Germinal center (tissue), 1 donor: ENCODE measurements around the gene NUDT5.

Source experiments
- DNase-seq: peaks from one replicate; pipeline ENCODE4 v3.0.0; 2012; ENCODE audit warnings: mixed read lengths, low spot score

The NUDT5 gene

GRCh38 chr10:12162927-12163326, 32.8 kb downstream of the NUDT5 start:
- DNase-seq = no peak

GRCh38 chr10:12160664-12161063, 35.0 kb downstream of the NUDT5 start:
- DNase-seq = no peak

DNA sequence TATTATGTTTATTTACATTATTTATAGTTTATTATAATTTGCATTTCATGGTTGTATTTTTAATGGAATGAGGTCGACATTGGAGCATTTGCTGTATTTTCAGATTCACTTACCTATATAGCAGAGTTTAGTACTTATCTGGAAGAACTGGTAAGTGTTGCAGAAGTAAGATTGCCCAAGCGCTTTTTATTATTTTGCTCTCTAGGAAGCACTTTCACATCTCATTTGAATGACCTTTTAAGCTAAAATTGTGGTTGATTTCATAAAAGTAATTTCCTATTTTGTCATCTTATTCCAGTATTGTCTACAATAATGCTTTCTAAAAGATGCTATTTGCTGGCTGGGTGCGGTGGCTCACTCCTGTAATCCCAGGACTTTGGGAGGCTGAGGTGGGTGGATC, 37.6 kb downstream of the NUDT5 start:
- DNase-seq = no peak

- no peak for DNase-seq
These were observed 39.1 kb downstream of the NUDT5 start for GRCh38 chr10:12156367-12157123.

GRCh38 chr10:12154516-12154915, 41.2 kb downstream of the NUDT5 start:
- no peak for DNase-seq

DNA sequence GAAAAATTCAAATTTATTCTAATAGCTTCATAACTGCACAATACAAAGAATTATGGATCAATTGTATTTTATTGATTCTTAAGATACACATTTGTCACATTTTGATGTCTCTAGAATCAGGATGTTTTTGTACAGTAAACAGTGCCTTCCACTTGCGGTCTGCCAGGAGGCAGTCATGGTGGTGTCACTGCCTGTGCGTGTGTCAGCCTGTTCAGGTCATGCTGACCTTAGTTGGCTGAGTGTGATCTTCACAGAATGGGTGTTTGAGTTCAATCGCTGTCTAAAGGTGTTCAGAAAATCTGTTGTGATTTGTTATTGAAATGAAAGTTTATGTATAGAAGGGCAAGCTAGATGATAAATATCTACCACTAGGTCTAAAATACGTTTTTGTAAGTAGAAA, 45.5 kb downstream of the NUDT5 start:
- no peak for DNase-seq

GRCh38 chr10:12144538-12144937, 51.2 kb downstream of the NUDT5 start:
- no peak for DNase-seq

- DNase-seq = no peak
These were observed 55.7 kb downstream of the NUDT5 start for GRCh38 chr10:12140038-12140437.

DNA sequence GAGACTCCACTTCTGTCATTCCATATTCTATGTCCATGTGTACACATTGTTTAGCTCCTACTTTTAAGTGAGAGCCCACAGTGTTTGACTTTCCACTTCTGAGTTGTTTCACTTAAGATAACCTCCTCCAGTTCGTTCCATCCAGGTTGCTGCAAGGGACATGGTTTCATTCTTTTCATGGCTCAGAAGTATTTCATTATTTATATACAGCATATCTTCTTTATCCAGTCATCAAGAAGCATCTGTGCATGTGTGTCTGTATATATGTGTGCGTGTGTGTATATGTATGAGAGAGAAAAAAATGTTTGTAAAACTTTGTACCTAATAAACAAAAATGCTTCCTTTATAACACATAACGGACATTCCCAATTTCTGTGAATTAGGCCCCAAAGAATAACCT, 60.1 kb downstream of the NUDT5 start:
- no peak for DNase-seq

DNA sequence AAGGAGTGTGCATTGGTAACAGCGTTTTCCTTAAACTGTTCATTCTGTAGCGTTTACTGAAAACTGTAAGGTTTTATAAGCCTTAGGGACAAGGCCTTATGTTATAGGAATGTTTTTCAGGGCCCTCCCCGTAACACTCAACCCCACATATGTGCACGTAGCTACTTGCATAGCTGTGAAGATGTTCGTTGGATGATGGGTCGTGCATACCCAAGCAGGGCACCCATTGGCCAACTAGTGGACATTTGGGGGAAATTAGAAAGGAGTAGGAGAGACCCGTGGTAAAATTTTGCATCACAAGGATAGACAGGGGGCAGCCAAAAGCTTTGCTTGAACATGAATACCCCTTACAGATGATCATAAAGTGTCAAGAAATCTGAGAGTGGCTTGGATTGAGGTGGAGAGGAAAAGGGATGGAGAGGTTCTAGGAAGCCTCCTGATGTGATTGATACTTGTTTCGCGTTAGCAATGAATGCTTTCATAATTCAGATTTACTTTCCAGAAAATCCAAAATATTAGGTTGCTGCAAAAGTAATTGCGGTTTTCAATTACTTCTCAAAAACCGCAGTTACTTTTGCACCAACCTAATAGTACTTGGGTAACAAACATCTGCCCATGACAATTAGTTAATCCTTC, 65.3 kb downstream of the NUDT5 start:
- peak; percentile 62 for DNase-seq

GRCh38 chr10:12129222-12130111, 66.2 kb downstream of the NUDT5 start, which contains the start of gene SEC61A2:
SEC61A2 (plus strand) TSS chr10:12129677; CDS start chr10:12129788, 111 bp downstream.
- peak; percentile 100 for DNase-seq

DNA sequence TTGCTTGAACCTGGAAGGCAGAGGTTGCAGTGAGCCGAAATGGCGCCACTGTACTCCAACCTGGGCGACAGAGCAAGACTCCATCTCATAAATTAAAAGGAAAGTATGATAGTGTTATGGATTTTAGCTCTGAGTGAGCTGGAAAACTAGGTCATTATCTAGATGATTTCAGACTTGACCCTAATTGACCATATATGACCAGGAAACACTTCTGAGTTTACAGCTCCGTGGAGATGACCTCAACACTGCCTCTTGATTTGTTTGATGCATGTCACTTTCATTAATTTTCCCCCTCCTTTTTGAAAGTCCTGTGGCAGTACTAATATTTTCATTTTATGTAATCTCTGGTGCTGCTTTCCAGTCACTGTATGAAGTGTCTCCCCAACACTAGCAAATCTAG, 74.0 kb downstream of the NUDT5 start:
- no peak for DNase-seq
